HS-5 (cell line): ENCODE results near the gene MPPED1.

Experiments
- DNase-seq: peaks from one replicate; pipeline ENCODE4 v3.0.0-alpha.2; 2012; ENCODE audit warnings: low read depth

MPPED1 gene

GRCh38 chr22:43542681-43543521 is 131.1 kb downstream of the MPPED1 start:
- DNase-seq = no peak

- no peak for DNase-seq
Observed at GRCh38 chr22:43543522-43544288, 131.9 kb downstream of the MPPED1 start.

GRCh38 chr22:43544289-43544673 is 132.5 kb downstream of the MPPED1 start:
- no peak for DNase-seq

GRCh38 chr22:43546186-43546585 is 134.4 kb downstream of the MPPED1 start:
- DNase-seq = no peak

GRCh38 chr22:43550024-43550620 is 138.3 kb downstream of the MPPED1 start:
- no peak for DNase-seq

- no peak for DNase-seq
Observed at GRCh38 chr22:43550672-43551071, 138.9 kb downstream of the MPPED1 start.

GRCh38 chr22:43553451-43554258 is 141.8 kb downstream of the MPPED1 start:
- no peak for DNase-seq

GRCh38 chr22:43554259-43554636 is 142.4 kb downstream of the MPPED1 start:
- no peak for DNase-seq

- no peak for DNase-seq
Observed at GRCh38 chr22:43554694-43555365, 143.0 kb downstream of the MPPED1 start.

GRCh38 chr22:43555561-43556515 is 144.0 kb downstream of the MPPED1 start:
- DNase-seq = no peak
